Epithelial cell of esophagus (primary cell): ENCODE data around the gene CNOT6L.

ENCODE experiments used
- DNase-seq: peaks from one replicate; pipeline ENCODE4 v3.0.0; 2010; ENCODE audit warnings: low read depth
- H3K4me3 ChIP-seq: 2 replicates; pipeline ENCODE4 v1.5.1; 2011; ENCODE audit warnings: mild to moderate bottlenecking, low read length, control low read depth
- TF ChIP-seq, protein P1 (sequence below): IDR thresholded peaks from 2 replicates; pipeline ENCODE4 v1.5.1; 2011; ENCODE audit warnings: low read depth, mild to moderate bottlenecking, low read length, control low read depth, inconsistent platforms; ENCODE audit not compliant: insufficient read depth; ENCODE audit errors: missing control alignments

CNOT6L gene

DNA sequence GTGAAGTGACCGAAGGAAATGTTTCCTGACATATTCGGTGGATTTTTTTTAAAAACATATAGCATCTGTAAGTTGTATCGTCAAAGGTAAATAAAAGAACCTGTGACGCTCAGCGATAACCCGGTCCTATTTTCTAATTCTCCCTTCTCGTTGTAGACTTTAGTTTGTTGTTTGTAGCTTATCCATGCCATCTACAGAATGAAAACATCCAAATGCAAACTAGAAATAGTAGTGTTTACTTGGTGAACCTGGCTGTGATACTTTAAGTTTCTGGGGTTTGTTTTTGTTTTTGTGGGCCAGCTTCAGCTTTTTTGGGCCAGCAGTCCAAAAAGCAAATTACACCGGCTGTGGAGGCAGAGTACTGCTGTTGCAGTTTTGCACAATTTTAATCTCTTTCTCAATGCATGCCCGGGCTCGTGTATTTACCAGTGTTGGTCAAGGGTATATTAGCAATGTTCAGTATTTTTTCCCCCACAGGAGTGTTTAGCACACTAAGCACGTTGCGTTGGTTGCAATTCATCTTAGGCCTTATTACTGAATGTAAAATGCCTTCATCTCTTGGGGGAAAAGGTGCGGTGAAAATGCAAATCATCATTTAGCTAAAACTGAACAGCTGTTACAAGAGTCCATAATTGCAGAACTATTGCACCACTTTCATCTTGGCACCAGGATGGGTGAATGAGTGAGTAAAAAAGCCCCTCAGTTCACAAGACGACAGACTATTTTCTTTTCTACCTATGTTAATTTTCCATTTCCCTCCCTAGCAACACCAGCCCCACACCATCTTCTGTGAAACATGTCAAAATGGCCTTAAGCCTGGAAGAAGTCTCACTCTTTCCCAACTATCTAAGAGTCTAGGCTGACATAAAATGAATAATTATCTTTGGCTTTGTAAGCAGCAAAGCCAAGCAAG, 1.7 kb upstream of the CNOT6L start:
- TF ChIP-seq, protein P1, sequence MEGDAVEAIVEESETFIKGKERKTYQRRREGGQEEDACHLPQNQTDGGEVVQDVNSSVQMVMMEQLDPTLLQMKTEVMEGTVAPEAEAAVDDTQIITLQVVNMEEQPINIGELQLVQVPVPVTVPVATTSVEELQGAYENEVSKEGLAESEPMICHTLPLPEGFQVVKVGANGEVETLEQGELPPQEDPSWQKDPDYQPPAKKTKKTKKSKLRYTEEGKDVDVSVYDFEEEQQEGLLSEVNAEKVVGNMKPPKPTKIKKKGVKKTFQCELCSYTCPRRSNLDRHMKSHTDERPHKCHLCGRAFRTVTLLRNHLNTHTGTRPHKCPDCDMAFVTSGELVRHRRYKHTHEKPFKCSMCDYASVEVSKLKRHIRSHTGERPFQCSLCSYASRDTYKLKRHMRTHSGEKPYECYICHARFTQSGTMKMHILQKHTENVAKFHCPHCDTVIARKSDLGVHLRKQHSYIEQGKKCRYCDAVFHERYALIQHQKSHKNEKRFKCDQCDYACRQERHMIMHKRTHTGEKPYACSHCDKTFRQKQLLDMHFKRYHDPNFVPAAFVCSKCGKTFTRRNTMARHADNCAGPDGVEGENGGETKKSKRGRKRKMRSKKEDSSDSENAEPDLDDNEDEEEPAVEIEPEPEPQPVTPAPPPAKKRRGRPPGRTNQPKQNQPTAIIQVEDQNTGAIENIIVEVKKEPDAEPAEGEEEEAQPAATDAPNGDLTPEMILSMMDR: no peak
- peak; percentile 67 for DNase-seq
- H3K4me3 ChIP-seq: peak overlapping the region; percentile 83

DNA sequence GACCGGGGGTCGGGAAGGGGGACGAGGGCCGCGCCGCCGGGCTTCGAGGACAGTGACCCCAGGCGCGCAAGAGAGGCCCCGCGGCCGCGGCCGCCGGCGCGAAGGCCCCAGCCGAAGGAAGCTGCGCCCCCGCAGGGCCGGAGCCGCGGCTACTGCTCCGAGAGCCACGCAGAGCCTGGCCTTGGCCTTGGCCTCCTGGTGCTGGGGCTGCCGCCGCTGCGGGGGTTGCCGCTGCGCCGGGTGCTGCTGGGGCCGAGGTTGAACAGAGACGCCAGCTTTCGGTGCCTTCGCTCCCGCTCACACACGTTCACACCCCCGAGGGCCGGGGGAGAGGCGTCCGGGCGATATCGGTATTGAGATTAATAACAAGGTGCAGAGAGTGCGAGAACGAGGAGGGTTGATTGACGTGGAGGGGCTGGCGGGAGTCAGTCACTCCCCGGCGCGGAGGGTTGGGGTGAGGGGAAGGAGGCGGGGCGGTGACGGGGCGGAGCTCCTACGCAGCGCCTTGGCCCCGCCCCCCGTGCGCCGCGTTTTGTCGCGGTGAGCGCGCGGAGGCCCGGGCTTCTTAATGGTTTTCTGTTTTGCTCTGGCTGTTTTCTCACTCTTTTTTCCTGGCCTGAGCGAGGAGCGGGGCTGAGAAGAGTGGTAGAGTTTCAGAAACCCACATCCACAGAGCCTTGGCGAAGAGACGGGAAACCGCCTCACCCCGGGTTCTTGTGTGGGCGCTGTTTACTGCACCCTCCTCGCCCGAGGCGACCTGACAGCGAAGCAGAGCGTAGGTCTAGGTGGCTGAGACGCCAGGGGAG, 878 bp upstream of the CNOT6L start:
- peak; percentile 93 for DNase-seq
- H3K4me3 ChIP-seq: peak overlapping the region; percentile 83
- TF ChIP-seq, protein P1: peak; percentile 5

DNA sequence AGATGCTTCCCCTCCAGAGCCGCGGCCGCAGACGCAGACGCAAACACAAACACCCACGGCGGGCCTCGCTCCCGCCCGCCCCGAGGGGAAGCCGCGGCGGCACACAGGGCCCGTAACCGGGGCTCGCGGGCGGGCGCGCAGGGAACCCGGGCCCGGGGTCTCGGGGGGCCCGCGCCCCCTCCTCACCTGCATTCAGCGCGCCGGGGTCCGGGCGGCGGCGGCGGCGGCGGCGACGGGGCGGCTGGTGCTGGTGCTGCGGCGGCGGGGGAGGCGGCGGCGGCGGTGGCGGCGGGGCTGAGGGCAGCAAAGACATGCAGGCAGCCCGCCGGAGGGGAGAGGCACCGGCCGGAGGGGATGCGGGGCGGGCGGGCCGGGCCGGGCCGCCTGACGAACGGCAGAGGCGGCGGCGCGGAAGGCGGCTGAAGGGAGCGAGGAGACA, 255 bp upstream of the CNOT6L start:
- TF ChIP-seq, protein P1: no peak
- peak; percentile 34 for DNase-seq
- H3K4me3 ChIP-seq: peak overlapping the region; percentile 83

DNA sequence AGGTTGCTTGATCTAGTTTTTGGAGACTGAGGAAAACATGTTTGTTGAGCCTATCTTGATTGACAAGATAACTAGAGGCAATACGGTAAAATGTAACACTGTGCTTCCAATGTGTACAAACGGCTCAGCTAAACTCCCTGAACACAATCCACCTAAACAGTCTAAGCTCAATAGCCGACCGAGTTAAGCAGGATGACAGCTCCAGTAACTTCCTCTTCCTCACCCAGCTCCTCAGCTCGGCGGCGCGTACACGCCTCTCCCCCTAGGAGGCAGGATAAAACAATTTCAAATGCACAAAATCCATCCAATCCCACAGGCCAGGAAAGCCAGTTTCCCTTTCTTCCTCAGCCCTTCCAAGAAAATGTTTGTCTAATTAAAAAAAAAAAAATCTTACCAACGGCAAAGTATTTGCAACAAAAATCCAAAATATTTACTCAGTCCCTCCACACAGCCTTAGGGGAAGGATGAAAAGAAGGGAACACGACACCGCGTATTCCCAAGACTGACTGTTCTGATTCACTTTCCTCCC, 1.0 kb downstream of the CNOT6L start:
- H3K4me3 ChIP-seq: peak overlapping the region; percentile 79
- TF ChIP-seq, protein P1: peak; percentile 69
- peak; percentile 88 for DNase-seq

DNA sequence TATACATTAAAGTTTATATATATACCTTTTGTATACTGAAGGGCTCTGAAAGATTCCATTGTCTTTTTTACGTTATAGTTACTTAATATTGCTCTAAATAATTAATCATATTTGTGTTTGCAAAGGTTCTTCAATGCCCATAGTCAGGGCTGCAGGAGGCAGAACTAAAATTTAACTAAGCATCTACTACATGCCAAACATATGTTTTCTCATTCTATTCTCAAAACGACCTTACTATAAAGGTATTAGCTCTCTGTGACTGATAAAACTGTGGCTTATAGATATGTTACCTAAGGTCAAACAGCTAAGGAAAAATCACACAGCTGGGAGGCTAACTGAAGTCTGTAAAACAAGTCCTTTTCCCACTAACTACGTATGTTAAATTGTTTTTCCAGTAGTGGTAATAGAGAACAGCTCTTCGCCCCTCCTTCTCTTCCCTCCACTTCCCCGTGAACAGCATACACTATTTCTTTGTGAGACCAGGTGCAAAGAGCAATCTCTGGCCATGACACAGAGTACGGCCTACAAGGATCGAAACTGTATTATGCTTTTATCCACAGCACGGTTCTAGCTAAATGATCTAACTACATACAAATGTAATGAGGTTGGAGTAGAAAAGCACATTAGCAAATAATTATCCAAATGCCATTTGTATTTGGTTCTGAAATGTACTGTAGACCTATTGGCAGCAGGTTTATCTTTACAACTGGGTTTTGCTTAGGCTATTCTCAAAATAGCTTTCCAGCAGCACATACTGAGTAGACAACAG, 1.7 kb downstream of the CNOT6L start:
- peak overlapping the region; percentile 79 for H3K4me3 ChIP-seq
- TF ChIP-seq, protein P1: no peak
- DNase-seq: peak; percentile 22

DNA sequence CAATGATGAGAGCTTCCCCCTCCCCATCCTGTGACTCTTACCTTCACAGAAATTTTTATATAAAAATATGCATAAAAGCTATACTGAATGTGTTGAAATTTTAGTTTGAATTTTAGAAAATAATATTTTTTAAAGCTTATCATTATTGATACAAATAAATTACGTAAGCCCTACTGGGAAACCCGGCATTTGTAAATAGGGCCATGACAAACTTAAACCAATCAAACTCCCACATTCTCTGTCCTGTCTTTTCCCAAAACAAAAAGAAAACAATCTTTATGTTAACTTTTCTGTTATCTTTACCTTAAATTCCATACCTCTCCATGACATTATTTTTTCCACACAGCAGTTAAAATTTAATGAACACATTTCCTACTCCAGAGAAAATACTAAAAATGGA, 2.6 kb downstream of the CNOT6L start:
- TF ChIP-seq, protein P1: no peak
- no peak for DNase-seq

More for the DNA sequence above, 2.6 kb downstream of the CNOT6L start:
- no peak overlapping the region for H3K4me3 ChIP-seq
